HG03342 (cell line): ENCODE data around the gene ALMS1.
"Not testable (repeated sequence)": the region's sequence is repeated elsewhere in the genome, so short reads cannot be mapped to it uniquely, and the experiment has no call there.

ENCODE experiments used
- ATAC-seq: cut with Tn5 transposase; IDR thresholded peaks from one replicate; pipeline ENCODE4 v1.9.1; 2021; ENCODE audit warnings: mild to moderate bottlenecking, moderate library complexity; ENCODE audit not compliant: unreplicated experiment

Gene ALMS1

GRCh38 chr2:73403237-73403636 is 17.6 kb downstream of the ALMS1 start:
- no peak for ATAC-seq

- ATAC-seq = no peak
Measured at GRCh38 chr2:73404409-73404808, 18.8 kb downstream of the ALMS1 start.

DNA sequence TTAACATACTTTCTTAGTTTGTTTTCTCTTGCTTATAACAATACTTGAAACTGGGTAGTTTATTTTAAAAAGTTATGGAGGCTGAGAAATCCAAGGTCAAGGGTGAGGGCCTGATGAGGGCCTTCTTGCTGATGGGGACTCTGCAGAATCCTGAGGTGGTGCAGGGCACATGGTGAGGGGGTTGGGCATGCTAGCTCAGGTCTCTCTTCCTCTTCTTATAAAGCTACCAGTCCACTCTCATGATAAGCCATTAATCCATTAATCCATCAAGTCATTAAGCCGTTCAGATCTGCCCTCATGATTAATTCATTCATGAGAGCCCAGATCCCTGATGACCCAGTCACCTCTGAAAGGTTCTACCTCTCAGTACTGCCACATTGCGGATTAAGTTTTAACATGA is 21.4 kb downstream of the ALMS1 start:
- no peak for ATAC-seq

- peak; percentile 76 for ATAC-seq
Measured at GRCh38 chr2:73408198-73408597, 22.6 kb downstream of the ALMS1 start.

- ATAC-seq = no peak
Measured at GRCh38 chr2:73414696-73415095, 29.1 kb downstream of the ALMS1 start.

GRCh38 chr2:73415906-73416305 is 30.3 kb downstream of the ALMS1 start:
- ATAC-seq = no peak

DNA sequence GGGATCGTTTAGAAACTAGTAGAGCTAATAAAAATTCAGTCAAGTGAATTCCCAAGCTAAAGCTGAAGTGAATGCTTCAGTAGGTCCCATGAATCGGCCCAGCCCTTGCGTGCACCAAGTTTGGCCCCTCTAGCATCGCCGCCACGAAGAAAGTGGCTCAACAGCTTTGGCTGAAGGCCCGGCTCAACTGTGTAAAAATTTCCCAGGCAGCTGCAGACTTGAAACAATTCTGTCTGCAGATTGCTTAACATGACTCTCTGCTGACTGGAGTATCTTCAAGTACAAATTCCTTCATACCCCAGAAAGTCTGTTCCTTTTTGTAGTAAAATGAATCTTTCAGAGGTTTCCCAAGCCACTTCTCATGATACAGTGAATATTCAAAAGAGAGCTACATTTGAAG is 32.7 kb downstream of the ALMS1 start:
- ATAC-seq = no peak

GRCh38 chr2:73423913-73424312 is 38.3 kb downstream of the ALMS1 start:
- no peak for ATAC-seq

DNA sequence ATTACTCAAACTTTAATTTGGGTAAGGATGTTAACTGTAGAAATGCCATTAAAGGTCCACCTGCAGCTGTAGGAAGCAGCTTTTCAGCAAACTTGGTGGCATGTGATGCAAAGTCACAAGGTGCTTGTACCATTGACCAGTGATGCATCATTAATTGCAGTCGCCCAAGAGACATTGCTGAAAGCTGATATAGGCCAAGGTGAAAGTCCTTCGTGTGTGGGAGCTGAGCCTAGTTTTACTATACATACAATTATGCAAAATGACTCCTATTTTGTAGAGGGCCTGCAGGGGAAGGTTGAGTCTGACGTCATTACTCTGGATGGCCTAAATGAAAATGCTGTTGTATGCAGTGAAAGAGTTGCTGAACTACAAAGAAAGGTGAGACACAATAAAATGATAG is 40.5 kb downstream of the ALMS1 start:
- no peak for ATAC-seq

- no peak for ATAC-seq
Measured at GRCh38 chr2:73436019-73436418, 50.4 kb downstream of the ALMS1 start.

- no peak for ATAC-seq
Measured at GRCh38 chr2:73444202-73444601, 58.6 kb downstream of the ALMS1 start.

GRCh38 chr2:73448856-73449255 is 63.2 kb downstream of the ALMS1 start:
- ATAC-seq = no peak

GRCh38 chr2:73449404-73449803 is 63.8 kb downstream of the ALMS1 start:
- no peak for ATAC-seq

DNA sequence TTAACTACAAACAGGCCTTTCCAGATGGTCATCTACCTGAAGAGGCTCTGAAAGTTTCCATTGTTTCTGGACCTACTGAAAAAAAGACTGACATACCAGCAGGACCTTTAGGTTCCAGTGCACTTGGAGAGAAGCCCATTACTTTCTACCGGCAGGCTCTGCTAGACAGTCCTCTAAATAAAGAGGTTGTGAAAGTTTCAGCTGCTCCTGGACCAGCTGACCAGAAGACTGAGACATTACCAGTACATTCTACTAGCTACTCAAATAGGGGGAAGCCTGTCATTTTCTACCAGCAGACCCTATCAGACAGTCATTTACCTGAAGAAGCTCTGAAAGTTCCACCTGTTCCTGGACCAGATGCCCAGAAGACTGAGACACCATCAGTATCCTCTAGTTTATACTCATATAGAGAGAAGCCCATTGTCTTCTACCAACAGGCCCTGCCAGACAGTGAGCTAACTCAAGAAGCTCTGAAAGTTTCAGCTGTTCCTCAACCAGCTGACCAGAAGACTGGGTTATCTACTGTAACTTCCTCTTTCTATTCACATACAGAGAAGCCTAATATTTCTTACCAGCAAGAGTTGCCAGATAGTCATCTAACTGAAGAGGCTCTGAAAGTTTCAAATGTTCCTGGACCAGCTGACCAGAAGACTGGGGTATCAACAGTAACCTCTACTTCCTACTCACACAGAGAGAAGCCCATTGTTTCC is 65.8 kb downstream of the ALMS1 start:
- ATAC-seq = peak; percentile 96

DNA sequence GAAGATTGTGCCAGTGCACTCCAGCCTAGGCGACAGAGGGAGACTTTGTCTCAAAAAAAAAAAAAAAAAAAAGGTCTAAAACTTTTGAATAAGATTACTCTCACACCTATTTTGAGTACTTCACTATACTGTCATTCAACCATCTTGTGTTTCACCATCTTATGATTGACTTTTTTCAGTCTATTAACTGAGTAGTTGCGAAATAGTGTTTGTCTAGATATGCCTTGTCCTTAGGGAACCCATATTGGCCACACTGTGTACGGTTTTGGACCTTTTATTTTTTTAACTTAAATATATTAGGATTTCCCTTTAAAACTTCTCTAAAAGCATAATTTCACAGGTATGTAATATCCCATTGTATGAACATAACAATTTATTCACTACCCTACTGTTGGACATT is 72.3 kb downstream of the ALMS1 start:
- ATAC-seq = no peak

- ATAC-seq = not testable (repeated sequence)
Measured at GRCh38 chr2:73462388-73462787, 76.8 kb downstream of the ALMS1 start.

- ATAC-seq = no peak
Measured at GRCh38 chr2:73468376-73468775, 82.7 kb downstream of the ALMS1 start.

DNA sequence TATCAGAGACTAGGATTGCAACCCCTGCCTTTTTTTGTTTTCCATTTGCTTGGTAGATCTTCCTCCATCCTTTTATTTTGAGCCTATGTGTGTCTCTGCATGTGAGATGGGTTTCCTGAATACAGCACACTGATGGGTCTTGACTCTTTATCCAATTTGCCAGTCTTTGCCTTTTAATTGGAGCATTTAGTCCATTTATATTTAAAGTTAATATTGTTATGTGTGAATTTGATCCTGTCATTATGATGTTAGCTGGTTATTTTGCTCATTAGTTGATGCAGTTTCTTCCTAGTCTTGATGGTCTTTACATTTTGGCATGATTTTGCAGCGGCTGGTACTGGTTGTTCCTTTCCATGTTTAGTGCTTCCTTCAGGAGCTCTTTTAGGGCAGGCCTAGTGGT is 98.2 kb downstream of the ALMS1 start:
- not testable (repeated sequence) for ATAC-seq

DNA sequence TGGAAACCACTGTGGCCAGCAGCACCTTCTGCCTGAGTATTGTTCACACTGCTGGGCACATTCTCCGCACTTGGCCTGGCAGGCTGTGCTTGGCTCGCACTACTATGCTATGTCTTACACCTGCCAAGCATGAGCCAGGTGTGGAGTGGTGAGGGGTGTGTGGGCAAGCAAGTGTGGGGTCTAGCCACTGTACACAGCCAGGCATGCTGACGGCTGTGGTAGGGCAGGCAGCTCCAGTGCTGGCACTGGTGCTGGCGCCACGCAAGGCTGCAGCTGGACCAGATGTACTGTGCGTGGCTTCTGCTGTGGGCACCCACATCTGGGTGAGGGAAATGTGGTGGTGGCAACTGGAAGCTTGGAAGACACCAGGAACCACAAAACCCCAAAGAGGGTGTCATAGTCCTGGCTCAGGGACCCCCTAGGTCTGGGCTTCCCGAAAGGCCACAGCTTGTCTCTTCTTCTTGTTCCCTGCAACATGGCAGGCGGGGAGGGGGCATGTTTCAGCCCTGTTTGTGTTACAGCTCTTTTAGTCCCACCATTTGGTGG is 101.5 kb downstream of the ALMS1 start:
- ATAC-seq = no peak

DNA sequence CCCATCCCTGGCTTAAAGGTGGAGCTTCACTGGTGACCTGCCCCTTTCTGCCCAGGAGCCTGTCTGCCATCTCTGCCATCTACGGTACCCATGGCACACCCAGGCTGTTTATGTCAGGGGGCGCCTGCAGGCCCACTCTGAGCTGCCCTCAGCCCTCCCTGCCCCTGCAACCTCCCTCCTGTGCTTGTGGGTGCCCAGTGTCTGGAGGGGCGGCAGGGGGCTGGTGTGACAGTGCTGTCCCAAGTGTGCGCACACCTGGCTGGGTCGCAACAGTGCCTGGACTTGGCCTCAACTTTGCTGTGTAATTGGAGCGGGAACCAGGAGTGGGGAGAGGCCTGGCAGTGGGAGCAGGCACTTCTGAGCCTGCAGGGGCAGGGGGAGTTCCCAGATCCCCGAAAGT is 102.4 kb downstream of the ALMS1 start:
- no peak for ATAC-seq

DNA sequence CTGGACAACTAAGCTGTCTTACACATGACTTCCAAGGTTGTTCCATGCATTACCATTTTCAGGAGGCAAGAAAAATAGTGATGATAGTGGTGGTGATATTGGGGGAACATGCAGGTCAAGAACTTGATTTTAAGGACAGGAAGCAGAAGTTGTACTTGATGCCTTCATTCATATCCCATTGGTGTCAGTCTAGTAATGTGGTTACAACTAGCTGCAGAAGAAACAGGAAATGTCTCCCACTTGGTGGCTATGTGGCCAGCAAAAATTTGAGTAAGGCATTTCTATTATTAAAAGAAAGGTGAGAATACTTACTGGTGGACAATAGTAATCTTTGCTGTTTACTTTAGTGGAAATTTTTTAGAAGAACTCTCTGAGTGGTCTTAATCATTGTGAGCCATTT is 103.4 kb downstream of the ALMS1 start:
- ATAC-seq = no peak

DNA sequence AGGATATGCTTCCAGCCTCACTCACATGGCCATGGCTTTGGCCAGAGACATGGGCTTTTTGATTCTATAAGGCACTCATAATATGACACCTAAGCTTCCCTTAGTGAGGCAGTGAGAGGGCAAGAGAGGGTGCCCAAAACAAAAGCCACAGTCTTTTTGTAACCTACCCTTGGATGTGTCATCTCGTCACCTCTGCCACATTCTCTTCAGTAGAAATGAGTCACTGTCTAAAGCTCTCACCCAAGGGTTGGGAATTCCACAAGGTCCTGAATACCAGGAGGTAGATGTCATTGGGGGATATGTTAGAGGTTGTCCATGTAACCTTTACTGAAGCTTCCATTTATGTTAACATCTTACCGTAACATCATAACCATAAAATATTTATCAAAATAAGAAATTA is 108.4 kb downstream of the ALMS1 start:
- no peak for ATAC-seq

GRCh38 chr2:73503992-73504570 is 118.4 kb downstream of the ALMS1 start:
- no peak for ATAC-seq
